ENCODE results near the gene COL27A1. TPM values are rescaled to one million over a fixed set of nuclear protein-coding genes. Genes with fewer than 3 reads are reported as not detected.

Gene COL27A1
- total RNA-seq, 1 experiment from 2014 or later = 12.0 TPM

GRCh38 chr9:114252394-114252793 lies 97.1 kb downstream of the COL27A1 start:
- Histone ChIP-seq H3K9ac (ENCODE audit: low read length) (no peak overlapping the region), H3K4me1 (ENCODE audit: control insufficient read depth in 1 of 2, insufficient read depth in 2 of 2, low read length in 2 of 2) (no peaks in the 10 kb centered on the region), H3K9me2 (ENCODE audit: insufficient read depth) (no peaks in the 10 kb centered on the region), H3K4me3 (replicated peaks in 1 of 2; ENCODE audit: low read depth in 1 of 2, low read length in 2 of 2) (no peak overlapping the region), H3K4me2 (ENCODE audit: low read length) (no peak overlapping the region), H2AFZ (ENCODE audit: low read depth, low read length, poor library complexity, severe bottlenecking) (no peak overlapping the region), H3K27me3 (ENCODE audit: insufficient read depth, low read length) (no peaks in the 10 kb centered on the region), H3K36me3 (ENCODE audit: control insufficient read depth in 1 of 2, insufficient read depth in 2 of 2, low read length in 2 of 2) (no peaks in the 10 kb centered on the region), H3K79me2 (ENCODE audit: insufficient read depth, low read length) (no peaks in the 10 kb centered on the region), H4K20me1 (ENCODE audit: insufficient read depth) (no peaks in the 10 kb centered on the region), H3K27ac (ENCODE audit: low read depth, low read length) (no peak overlapping the region), H3K9me3 (ENCODE audit: control insufficient read depth in 1 of 2, insufficient read depth in 1 of 2, low read depth in 1 of 2, low read length in 2 of 2) (no peaks in the 10 kb centered on the region)
- no TSS peak for BruUV-seq (replicated peaks)
- CTCF ChIA-PET = no interaction called here
- DNase-seq (ENCODE audit: low read depth, low spot score) (no peak), ATAC-seq (no peak)
- no peak for TF ChIP-seq POLR2AphosphoS5 (IDR thresholded peaks at IDR 0.05; ENCODE audit: low read depth, low read length)
- TF ChIP-seq POLR2A (IDR thresholded peaks at IDR 0.05; ENCODE audit: borderline replicate concordance, extremely low read depth, insufficient read depth, insufficient read length) = no peak
- no peak for TF ChIP-seq SIN3A (IDR thresholded peaks at IDR 0.05; ENCODE audit: low read depth)
- TF ChIP-seq ELF1 (IDR thresholded peaks at IDR 0.05; ENCODE audit: borderline replicate concordance, low read depth) = no peak
- TF ChIP-seq ATF3 (IDR thresholded peaks at IDR 0.05) = no peak
- TF ChIP-seq SP1 (IDR thresholded peaks at IDR 0.05; ENCODE audit: low read depth) = no peak
- intact Hi-C loops (cut with micrococcal nuclease) = no loop called here
- RAD21 ChIA-PET (ENCODE audit: low non-redundant PET in 1 of 2, low total read pairs in 2 of 2, uncharacterized antibody in 2 of 2, unreplicated experiment in 2 of 2) = no interaction called here
- POLR2A ChIA-PET = no interaction called here

GRCh38 chr9:114256827-114257328 lies 101.5 kb downstream of the COL27A1 start:
- Histone ChIP-seq H3K4me2 (ENCODE audit: low read length) (no peak overlapping the region), H3K79me2 (ENCODE audit: insufficient read depth, low read length) (no peaks in the 10 kb centered on the region), H3K9ac (ENCODE audit: low read length) (no peak overlapping the region), H3K36me3 (ENCODE audit: control insufficient read depth in 1 of 2, insufficient read depth in 2 of 2, low read length in 2 of 2) (no peaks in the 10 kb centered on the region), H3K9me3 (ENCODE audit: control insufficient read depth in 1 of 2, insufficient read depth in 1 of 2, low read depth in 1 of 2, low read length in 2 of 2) (no peaks in the 10 kb centered on the region), H3K9me2 (ENCODE audit: insufficient read depth) (no peaks in the 10 kb centered on the region), H3K4me1 (ENCODE audit: control insufficient read depth in 1 of 2, insufficient read depth in 2 of 2, low read length in 2 of 2) (no peaks in the 10 kb centered on the region), H3K27me3 (ENCODE audit: insufficient read depth, low read length) (no peaks in the 10 kb centered on the region), H2AFZ (ENCODE audit: low read depth, low read length, poor library complexity, severe bottlenecking) (no peak overlapping the region), H3K4me3 (replicated peaks in 1 of 2; ENCODE audit: low read depth in 1 of 2, low read length in 2 of 2) (no peak overlapping the region), H4K20me1 (ENCODE audit: insufficient read depth) (no peaks in the 10 kb centered on the region), H3K27ac (ENCODE audit: low read depth, low read length) (no peak overlapping the region)
- CTCF ChIA-PET = no interaction called here
- ATAC-seq (no peak), DNase-seq (ENCODE audit: low read depth, low spot score) (no peak)
- POLR2A ChIA-PET = no interaction called here
- intact Hi-C loops (cut with micrococcal nuclease) = no loop called here
- RAD21 ChIA-PET (ENCODE audit: low non-redundant PET in 1 of 2, low total read pairs in 2 of 2, uncharacterized antibody in 2 of 2, unreplicated experiment in 2 of 2) = no interaction called here
- BruUV-seq (replicated peaks) = no TSS peak
- TF ChIP-seq SRF (IDR thresholded peaks at IDR 0.05; ENCODE audit: low read depth) (no peak), TCF7L2 (IDR thresholded peaks at IDR 0.05; ENCODE audit: borderline replicate concordance, extremely low read depth, insufficient read depth, insufficient read length) (no peak), SP1 (IDR thresholded peaks at IDR 0.05; ENCODE audit: low read depth) (no peak), ZNF274 (IDR thresholded peaks at IDR 0.05; ENCODE audit: low read depth, low read length) (no peak), ZFX (IDR thresholded peaks at IDR 0.05) (no peak), JUND (IDR thresholded peaks at IDR 0.05) (no peak), RAD21 (IDR thresholded peaks at IDR 0.05; ENCODE audit: low read depth) (no peak), ATF3 (IDR thresholded peaks at IDR 0.05) (no peak), CEBPB (IDR thresholded peaks at IDR 0.05; ENCODE audit: low read depth) (no peak), EZH2 (IDR thresholded peaks at IDR 0.05) (no peak), EZH2phosphoT487 (IDR thresholded peaks at IDR 0.05; ENCODE audit: borderline replicate concordance) (no peak), CBX3 (IDR thresholded peaks at IDR 0.05; ENCODE audit: low read depth) (no peak)
- TF ChIP-seq, protein P1, sequence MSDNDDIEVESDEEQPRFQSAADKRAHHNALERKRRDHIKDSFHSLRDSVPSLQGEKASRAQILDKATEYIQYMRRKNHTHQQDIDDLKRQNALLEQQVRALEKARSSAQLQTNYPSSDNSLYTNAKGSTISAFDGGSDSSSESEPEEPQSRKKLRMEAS (IDR thresholded peaks at IDR 0.05) = no peak
- TF ChIP-seq, protein P2, sequence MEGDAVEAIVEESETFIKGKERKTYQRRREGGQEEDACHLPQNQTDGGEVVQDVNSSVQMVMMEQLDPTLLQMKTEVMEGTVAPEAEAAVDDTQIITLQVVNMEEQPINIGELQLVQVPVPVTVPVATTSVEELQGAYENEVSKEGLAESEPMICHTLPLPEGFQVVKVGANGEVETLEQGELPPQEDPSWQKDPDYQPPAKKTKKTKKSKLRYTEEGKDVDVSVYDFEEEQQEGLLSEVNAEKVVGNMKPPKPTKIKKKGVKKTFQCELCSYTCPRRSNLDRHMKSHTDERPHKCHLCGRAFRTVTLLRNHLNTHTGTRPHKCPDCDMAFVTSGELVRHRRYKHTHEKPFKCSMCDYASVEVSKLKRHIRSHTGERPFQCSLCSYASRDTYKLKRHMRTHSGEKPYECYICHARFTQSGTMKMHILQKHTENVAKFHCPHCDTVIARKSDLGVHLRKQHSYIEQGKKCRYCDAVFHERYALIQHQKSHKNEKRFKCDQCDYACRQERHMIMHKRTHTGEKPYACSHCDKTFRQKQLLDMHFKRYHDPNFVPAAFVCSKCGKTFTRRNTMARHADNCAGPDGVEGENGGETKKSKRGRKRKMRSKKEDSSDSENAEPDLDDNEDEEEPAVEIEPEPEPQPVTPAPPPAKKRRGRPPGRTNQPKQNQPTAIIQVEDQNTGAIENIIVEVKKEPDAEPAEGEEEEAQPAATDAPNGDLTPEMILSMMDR (IDR thresholded peaks at IDR 0.05 in 2 of 3, conservative IDR thresholded peaks at IDR 0.05 in 1 of 3; ENCODE audit: borderline replicate concordance in 1 of 3, insufficient read depth in 1 of 3, low read depth in 2 of 3, low read length in 2 of 3) = no peak
- TF ChIP-seq, protein P3, sequence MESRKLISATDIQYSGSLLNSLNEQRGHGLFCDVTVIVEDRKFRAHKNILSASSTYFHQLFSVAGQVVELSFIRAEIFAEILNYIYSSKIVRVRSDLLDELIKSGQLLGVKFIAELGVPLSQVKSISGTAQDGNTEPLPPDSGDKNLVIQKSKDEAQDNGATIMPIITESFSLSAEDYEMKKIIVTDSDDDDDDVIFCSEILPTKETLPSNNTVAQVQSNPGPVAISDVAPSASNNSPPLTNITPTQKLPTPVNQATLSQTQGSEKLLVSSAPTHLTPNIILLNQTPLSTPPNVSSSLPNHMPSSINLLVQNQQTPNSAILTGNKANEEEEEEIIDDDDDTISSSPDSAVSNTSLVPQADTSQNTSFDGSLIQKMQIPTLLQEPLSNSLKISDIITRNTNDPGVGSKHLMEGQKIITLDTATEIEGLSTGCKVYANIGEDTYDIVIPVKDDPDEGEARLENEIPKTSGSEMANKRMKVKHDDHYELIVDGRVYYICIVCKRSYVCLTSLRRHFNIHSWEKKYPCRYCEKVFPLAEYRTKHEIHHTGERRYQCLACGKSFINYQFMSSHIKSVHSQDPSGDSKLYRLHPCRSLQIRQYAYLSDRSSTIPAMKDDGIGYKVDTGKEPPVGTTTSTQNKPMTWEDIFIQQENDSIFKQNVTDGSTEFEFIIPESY (IDR thresholded peaks at IDR 0.05; ENCODE audit: extremely low read depth, insufficient replicate concordance, low read length) = no peak

All from HCT116 (cell line).